OCI-LY3 (cell line): ENCODE measurements around the gene RFX4.

ENCODE experiments used
- CTCF ChIP-seq: fragments of 200-600, 300-600 bp; sonication (generic); IDR thresholded peaks from 2 replicates; pipeline ENCODE4 v1.5.1; 2014; ENCODE audit warnings: antibody characterized with exemption, low read length, low read depth
- EZH2phosphoT487 ChIP-seq: fragments of 200-600 bp; shearing (Covaris generic); IDR thresholded peaks from 2 replicates; pipeline ENCODE4 v1.6.1; 2018; ENCODE audit warnings: antibody characterized with exemption, mixed run types, low read depth

- TF ChIP-seq CTCF (peak; percentile 51), EZH2phosphoT487 (no peak)
These were observed 153.5 kb downstream of the RFX4 start for GRCh38 chr12:106736051-106736957.
